ENCODE data around the gene BPGM.

Gene BPGM

DNA sequence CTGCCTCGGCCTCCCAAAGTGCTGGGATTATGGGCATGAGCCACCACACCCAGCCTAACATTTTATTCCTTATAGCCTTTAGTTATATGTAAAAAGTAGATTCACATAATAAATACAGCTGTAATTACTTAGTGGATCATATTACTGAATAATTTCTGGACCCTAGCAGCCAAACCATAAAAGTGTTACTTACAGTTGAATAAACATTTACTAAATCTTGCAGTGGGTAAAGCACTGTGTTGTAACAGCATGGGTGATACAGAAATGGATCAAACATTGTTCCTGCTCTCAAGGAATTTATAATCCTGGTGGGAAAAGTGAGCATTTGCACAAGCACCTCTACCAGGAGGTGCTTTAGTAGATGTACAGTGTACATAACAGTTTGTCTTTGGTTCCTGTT lies 25.0 kb downstream of the BPGM start:
- TF ChIP-seq, protein P1, sequence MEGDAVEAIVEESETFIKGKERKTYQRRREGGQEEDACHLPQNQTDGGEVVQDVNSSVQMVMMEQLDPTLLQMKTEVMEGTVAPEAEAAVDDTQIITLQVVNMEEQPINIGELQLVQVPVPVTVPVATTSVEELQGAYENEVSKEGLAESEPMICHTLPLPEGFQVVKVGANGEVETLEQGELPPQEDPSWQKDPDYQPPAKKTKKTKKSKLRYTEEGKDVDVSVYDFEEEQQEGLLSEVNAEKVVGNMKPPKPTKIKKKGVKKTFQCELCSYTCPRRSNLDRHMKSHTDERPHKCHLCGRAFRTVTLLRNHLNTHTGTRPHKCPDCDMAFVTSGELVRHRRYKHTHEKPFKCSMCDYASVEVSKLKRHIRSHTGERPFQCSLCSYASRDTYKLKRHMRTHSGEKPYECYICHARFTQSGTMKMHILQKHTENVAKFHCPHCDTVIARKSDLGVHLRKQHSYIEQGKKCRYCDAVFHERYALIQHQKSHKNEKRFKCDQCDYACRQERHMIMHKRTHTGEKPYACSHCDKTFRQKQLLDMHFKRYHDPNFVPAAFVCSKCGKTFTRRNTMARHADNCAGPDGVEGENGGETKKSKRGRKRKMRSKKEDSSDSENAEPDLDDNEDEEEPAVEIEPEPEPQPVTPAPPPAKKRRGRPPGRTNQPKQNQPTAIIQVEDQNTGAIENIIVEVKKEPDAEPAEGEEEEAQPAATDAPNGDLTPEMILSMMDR (IDR thresholded peaks at IDR 0.05; ENCODE audit: low read depth, low read length, missing control alignments) = no peak
- in situ Hi-C loops (cut with HindIII; ENCODE audit: low sequenced_read_pairs) = no loop called here
- no peak for DNase-seq (ENCODE audit: low read depth)
- no peak overlapping the region for H3K4me3 ChIP-seq (ENCODE audit: low read depth, low read length)

DNA sequence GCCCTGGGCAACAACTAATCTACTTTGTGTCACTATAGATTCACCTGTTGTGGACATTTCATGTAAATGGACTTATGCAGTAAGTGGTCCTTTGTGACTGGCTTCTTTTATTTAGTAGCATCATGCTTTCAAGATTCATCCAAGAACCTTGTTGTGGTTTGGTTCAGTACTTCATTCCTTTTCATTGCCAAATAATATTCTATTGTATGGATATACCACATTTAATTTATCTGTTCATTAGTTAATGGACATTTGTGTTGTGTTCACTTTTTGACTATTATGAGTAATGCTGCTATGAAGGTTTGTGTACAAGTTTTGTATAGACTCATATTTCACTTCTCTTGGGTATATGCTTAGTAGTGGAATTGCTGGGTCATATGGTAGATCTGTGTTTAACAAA lies 27.8 kb downstream of the BPGM start:
- in situ Hi-C loops (cut with HindIII; ENCODE audit: low sequenced_read_pairs) = no loop called here
- no peak overlapping the region for H3K4me3 ChIP-seq (ENCODE audit: low read depth, low read length)
- TF ChIP-seq, protein P1 (IDR thresholded peaks at IDR 0.05; ENCODE audit: low read depth, low read length, missing control alignments) = no peak
- DNase-seq (ENCODE audit: low read depth) = no peak

DNA sequence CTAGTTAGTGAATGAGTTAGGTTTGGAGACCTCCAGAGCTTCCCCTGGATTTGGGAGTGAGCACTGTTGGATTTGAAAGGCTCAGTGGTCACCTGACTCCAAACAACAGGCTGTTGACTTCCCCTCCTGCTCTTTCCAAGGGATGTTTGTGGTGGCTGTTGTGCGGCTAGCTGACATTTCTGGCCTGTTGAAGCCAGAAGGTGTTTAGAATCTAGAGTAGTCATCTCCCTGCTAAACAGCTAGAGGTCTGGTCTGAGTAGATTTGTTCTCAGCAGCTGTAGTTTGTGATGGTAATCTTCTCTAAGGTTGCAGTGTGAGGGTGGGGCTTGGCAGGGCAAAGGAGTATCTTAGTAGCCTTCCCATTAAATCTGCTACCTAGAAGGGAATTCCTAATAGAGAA lies 30.1 kb downstream of the BPGM start:
- H3K4me3 ChIP-seq (ENCODE audit: low read depth, low read length) = no peak overlapping the region
- TF ChIP-seq, protein P1 (IDR thresholded peaks at IDR 0.05; ENCODE audit: low read depth, low read length, missing control alignments) = no peak
- DNase-seq (ENCODE audit: low read depth) = no peak
- in situ Hi-C loops (cut with HindIII; ENCODE audit: low sequenced_read_pairs) = no loop called here

DNA sequence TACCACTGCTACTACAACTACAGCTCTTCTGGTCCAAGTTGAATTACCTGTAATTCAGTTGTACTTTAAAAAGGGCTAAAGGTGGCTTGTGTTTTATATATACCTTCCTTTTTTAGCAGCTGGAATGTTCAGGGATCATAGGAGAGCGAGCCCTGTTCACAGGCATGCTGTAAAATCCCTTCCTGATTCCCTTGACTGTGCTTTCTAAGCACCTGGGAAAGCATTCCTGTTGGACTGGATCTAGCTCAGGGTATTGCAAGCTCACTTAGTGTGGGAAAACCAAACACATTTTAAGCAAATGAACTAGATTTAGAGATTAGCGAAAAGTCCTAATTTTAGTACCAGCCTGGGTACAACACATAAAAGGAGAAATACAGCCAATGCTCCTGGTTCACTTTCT lies 31.5 kb downstream of the BPGM start:
- H3K4me3 ChIP-seq (ENCODE audit: low read depth, low read length) = no peak overlapping the region
- TF ChIP-seq, protein P1 (IDR thresholded peaks at IDR 0.05; ENCODE audit: low read depth, low read length, missing control alignments) = no peak
- DNase-seq (ENCODE audit: low read depth) = no peak
- in situ Hi-C loops (cut with HindIII; ENCODE audit: low sequenced_read_pairs) = no loop called here

DNA sequence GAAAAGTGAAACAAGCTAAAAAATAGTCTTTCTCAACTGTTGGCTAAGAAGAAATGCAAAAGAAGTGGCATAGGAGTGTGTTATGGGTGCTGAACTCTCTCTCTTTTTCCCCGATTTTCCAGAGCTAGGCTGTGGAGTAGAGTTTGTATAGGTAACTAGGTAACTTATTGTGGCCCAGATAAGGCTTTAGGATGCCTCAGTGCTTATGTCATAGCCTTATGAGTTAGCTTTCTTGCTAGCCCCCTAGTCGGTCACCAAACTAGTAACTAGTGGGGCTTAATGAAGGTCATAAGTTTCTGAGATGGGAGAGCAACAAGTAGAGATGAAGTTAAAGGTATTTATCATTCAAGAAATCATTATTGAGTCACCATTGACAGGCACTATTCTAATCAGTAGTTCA lies 32.4 kb downstream of the BPGM start:
- TF ChIP-seq, protein P1 (IDR thresholded peaks at IDR 0.05; ENCODE audit: low read depth, low read length, missing control alignments) = no peak
- in situ Hi-C loops (cut with HindIII; ENCODE audit: low sequenced_read_pairs) = no loop called here
- DNase-seq (ENCODE audit: low read depth) = no peak
- no peak overlapping the region for H3K4me3 ChIP-seq (ENCODE audit: low read depth, low read length)

DNA sequence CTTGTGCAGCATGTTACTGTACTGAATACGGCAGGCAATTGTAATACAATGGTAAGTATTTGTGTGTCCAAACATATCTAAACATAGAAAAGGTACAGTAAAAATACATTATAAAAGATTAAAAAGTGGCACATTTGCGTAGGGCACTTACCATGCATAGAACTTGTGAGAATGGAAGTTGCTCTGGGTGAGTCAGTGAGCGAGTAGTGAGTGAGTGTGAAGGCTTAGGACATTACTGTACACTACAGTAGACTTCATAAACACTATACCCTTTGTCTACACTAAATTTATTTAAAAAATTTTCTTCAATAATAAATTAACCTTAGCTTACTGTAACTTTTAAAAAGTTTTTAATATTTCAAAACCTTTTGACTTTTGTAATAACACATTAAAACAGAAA lies 37.5 kb downstream of the BPGM start:
- no peak for DNase-seq (ENCODE audit: low read depth)
- TF ChIP-seq, protein P1 (IDR thresholded peaks at IDR 0.05; ENCODE audit: low read depth, low read length, missing control alignments) = no peak
- no peak overlapping the region for H3K4me3 ChIP-seq (ENCODE audit: low read depth, low read length)
- in situ Hi-C loops (cut with HindIII; ENCODE audit: low sequenced_read_pairs) = no loop called here

DNA sequence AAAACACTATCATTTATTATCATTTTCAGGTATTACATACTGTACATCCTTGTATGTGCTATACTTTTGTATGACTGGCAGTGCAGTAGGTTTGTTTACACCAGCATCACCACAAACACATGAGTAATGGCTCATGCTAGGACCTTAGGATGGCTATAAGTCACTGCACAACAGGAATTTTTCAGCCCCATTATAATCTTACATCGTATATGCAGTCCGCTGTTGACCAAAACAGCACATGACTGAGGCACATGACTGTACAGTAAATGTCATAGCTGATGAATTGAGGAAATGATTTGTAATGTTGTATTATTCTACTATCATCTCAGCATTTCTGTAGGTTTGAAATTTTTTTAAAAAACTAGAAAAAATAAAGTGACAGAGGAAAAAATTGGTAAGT lies 38.6 kb downstream of the BPGM start:
- H3K4me3 ChIP-seq (ENCODE audit: low read depth, low read length) = no peak overlapping the region
- in situ Hi-C loops (cut with HindIII; ENCODE audit: low sequenced_read_pairs) = no loop called here
- no peak for DNase-seq (ENCODE audit: low read depth)
- TF ChIP-seq, protein P1 (IDR thresholded peaks at IDR 0.05; ENCODE audit: low read depth, low read length, missing control alignments) = no peak

Measured in astrocyte of the cerebellum (primary cell).